SK-N-SH treated with all-trans-retinoic acid at 6 μM for 48 hours (cell line): ENCODE measurements around the gene KANTR.

Source experiments
- ATAC-seq: fragments of 200-7000 bp; cut with Tn5 transposase; 3 replicates; pipeline ENCODE4 v1.9.1; 2020; ENCODE audit warnings: mild to moderate bottlenecking, moderate library complexity
- ARNTL ChIP-seq: fragments of 450-650 bp; formaldehyde crosslinking; IDR thresholded peaks from 2 replicates; pipeline ENCODE4 v1.5.0; 2020; ENCODE audit warnings: low read depth, mild to moderate bottlenecking, moderate library complexity, borderline replicate concordance
- BACH2 ChIP-seq: fragments of 250-450 bp; sonication (Bioruptor Pico); IDR thresholded peaks from 2 replicates; pipeline ENCODE4 v1.9.0; 2021; ENCODE audit warnings: mild to moderate bottlenecking, borderline replicate concordance
- CREB5 ChIP-seq: fragments of 250-450 bp; sonication (Bioruptor Pico); IDR thresholded peaks from 2 replicates; pipeline ENCODE4 v1.5.1; 2020; ENCODE audit warnings: low read depth, mild to moderate bottlenecking, moderate library complexity
- CSDC2 ChIP-seq: fragments of 250-450 bp; sonication (Bioruptor Pico); IDR thresholded peaks from 2 replicates; pipeline ENCODE4 v1.5.0; 2020; ENCODE audit warnings: mild to moderate bottlenecking, moderate library complexity
- CSRNP3 ChIP-seq: fragments of 250-450 bp; sonication (Bioruptor Pico); IDR thresholded peaks from 2 replicates; pipeline ENCODE4 v1.5.1; 2021; ENCODE audit warnings: mild to moderate bottlenecking, moderate library complexity
- ESRRG ChIP-seq: fragments of 250-450 bp; sonication (Bioruptor Pico); IDR thresholded peaks from 2 replicates; pipeline ENCODE4 v1.6.1; 2021; ENCODE audit warnings: mild to moderate bottlenecking
- GLIS3 ChIP-seq: fragments of 250-450 bp; sonication (Bioruptor Pico); IDR thresholded peaks from 2 replicates; pipeline ENCODE4 v1.5.0; 2020; ENCODE audit warnings: mild to moderate bottlenecking, moderate library complexity
- ISL1 ChIP-seq: fragments of 250-450 bp; sonication (Bioruptor Pico); IDR thresholded peaks from 2 replicates; pipeline ENCODE4 v2.1.2; 2022; ENCODE audit warnings: mild to moderate bottlenecking, moderate library complexity
- OSR1 ChIP-seq: fragments of 250-450 bp; sonication (Bioruptor Pico); IDR thresholded peaks from 2 replicates; pipeline ENCODE4 v1.8.0; 2022; ENCODE audit warnings: moderate library complexity, mild to moderate bottlenecking, inconsistent platforms
- PATZ1 ChIP-seq: fragments of 250-450 bp; sonication (Bioruptor Pico); IDR thresholded peaks from 2 replicates; pipeline ENCODE4 v1.8.0; 2020; ENCODE audit warnings: mild to moderate bottlenecking, moderate library complexity, borderline replicate concordance
- POU6F1 ChIP-seq: fragments of 250-450 bp; sonication (Bioruptor Pico); IDR thresholded peaks from 2 replicates; pipeline ENCODE4 v1.8.0; 2021; ENCODE audit warnings: low read depth, mild to moderate bottlenecking, moderate library complexity, borderline replicate concordance
- PPARA ChIP-seq: fragments of 250-450 bp; sonication (Bioruptor Pico); IDR thresholded peaks from 2 replicates; pipeline ENCODE4 v1.5.0; 2020; ENCODE audit warnings: mild to moderate bottlenecking, borderline replicate concordance
- RARB ChIP-seq: fragments of 250-450 bp; sonication (Bioruptor Pico); IDR thresholded peaks from 2 replicates; pipeline ENCODE4 v1.8.0; 2021; ENCODE audit warnings: mild to moderate bottlenecking, moderate library complexity
- SNAI2 ChIP-seq: fragments of 250-450 bp; sonication (Bioruptor Pico); IDR thresholded peaks from 2 replicates; pipeline ENCODE4 v1.5.0; 2020; ENCODE audit warnings: mild to moderate bottlenecking, moderate library complexity
- TCF4 ChIP-seq: fragments of 250-450 bp; sonication (Bioruptor Pico); IDR thresholded peaks from 2 replicates; pipeline ENCODE4 v1.8.0; 2021; ENCODE audit warnings: mild to moderate bottlenecking, moderate library complexity, borderline replicate concordance
- TOX ChIP-seq: fragments of 250-450 bp; sonication (Bioruptor Pico); IDR thresholded peaks from 2 replicates; pipeline ENCODE4 v1.8.0; 2021; ENCODE audit warnings: mild to moderate bottlenecking, moderate library complexity, borderline replicate concordance
- ZC3H10 ChIP-seq: fragments of 250-450 bp; sonication (Bioruptor Pico); IDR thresholded peaks from 2 replicates; pipeline ENCODE4 v1.5.1; 2021; ENCODE audit warnings: mild to moderate bottlenecking, moderate library complexity
- ZFP3 ChIP-seq: fragments of 250-450 bp; sonication (Bioruptor Pico); IDR thresholded peaks from 2 replicates; pipeline ENCODE4 v1.5.0; 2020; ENCODE audit warnings: mild to moderate bottlenecking, moderate library complexity
- ZFP30 ChIP-seq: fragments of 450-650 bp; formaldehyde crosslinking; IDR thresholded peaks from 2 replicates; pipeline ENCODE4 v1.5.0; 2022; ENCODE audit warnings: mild to moderate bottlenecking, moderate library complexity
- ZNF70 ChIP-seq: fragments of 450-650 bp; formaldehyde crosslinking; IDR thresholded peaks from 2 replicates; pipeline ENCODE4 v1.5.0; 2020; ENCODE audit warnings: mild to moderate bottlenecking, moderate library complexity
- ZNF8 ChIP-seq: fragments of 450-650 bp; formaldehyde crosslinking; IDR thresholded peaks from 2 replicates; pipeline ENCODE4 v1.5.0; 2020; ENCODE audit warnings: mild to moderate bottlenecking, moderate library complexity

The KANTR gene

GRCh38 chrX:53125506-53125905, 31.6 kb downstream of the KANTR start (continued):
- no peak for TF ChIP-seq TOX
- no peak for TF ChIP-seq ISL1 (CRISPR knock-in tag)

- ATAC-seq = no peak
- TF ChIP-seq ZFP30 (peak; percentile 84), PATZ1 (CRISPR knock-in tag) (no peak)
Observed at GRCh38 chrX:53126377-53126776, 32.4 kb downstream of the KANTR start.

GRCh38 chrX:53128097-53128749, 34.3 kb downstream of the KANTR start:
- ATAC-seq = peak; percentile 67
- TF ChIP-seq PPARA (CRISPR knock-in tag) (no peak), CSRNP3 (CRISPR knock-in tag) (no peak), RARB (CRISPR knock-in tag) (no peak), ZNF8 (CRISPR knock-in tag) (no peak), CSDC2 (CRISPR knock-in tag) (no peak), OSR1 (CRISPR knock-in tag) (no peak), BACH2 (no peak), ZFP3 (CRISPR knock-in tag) (no peak), SNAI2 (no peak), ZFP30 (no peak), TOX (no peak), ARNTL (CRISPR knock-in tag) (no peak), PATZ1 (CRISPR knock-in tag) (no peak), GLIS3 (CRISPR knock-in tag) (no peak), TCF4 (CRISPR knock-in tag) (no peak), POU6F1 (CRISPR knock-in tag) (no peak), ZNF70 (CRISPR knock-in tag) (no peak)

GRCh38 chrX:53133400-53133799, 39.5 kb downstream of the KANTR start:
- TF ChIP-seq ARNTL (CRISPR knock-in tag) (no peak), CREB5 (CRISPR knock-in tag) (no peak), ZC3H10 (CRISPR knock-in tag) (no peak), CSRNP3 (CRISPR knock-in tag) (no peak), ZFP30 (no peak), ESRRG (CRISPR knock-in tag) (no peak), ZNF70 (CRISPR knock-in tag) (no peak), BACH2 (no peak), TCF4 (CRISPR knock-in tag) (no peak), ISL1 (CRISPR knock-in tag) (no peak), ZFP3 (CRISPR knock-in tag) (no peak), GLIS3 (CRISPR knock-in tag) (no peak), OSR1 (CRISPR knock-in tag) (no peak)
- no peak for ATAC-seq
